BLaER1 (cell line): ENCODE measurements around the gene MUC12.
"Not testable (repeated sequence)": the region's sequence is repeated elsewhere in the genome, so short reads cannot be mapped to it uniquely, and the experiment has no call there.

Experiments used
- H3K27ac ChIP-seq: shearing (Covaris generic); formaldehyde crosslinking; 2 replicates; pipeline ENCODE4 v1.8.1; 2022
- H3K27me3 ChIP-seq: shearing (Covaris generic); formaldehyde crosslinking; 2 replicates; pipeline ENCODE4 v1.8.1; 2022
- H3K36me3 ChIP-seq: shearing (Covaris generic); formaldehyde crosslinking; 2 replicates; pipeline ENCODE4 v1.8.1; 2022
- H3K4me1 ChIP-seq: shearing (Covaris generic); formaldehyde crosslinking; 2 replicates; pipeline ENCODE4 v1.8.1; 2022
- H3K4me2 ChIP-seq: shearing (Covaris generic); formaldehyde crosslinking; 2 replicates; pipeline ENCODE4 v1.8.1; 2022
- H3K4me3 ChIP-seq: shearing (Covaris generic); formaldehyde crosslinking; 2 replicates; pipeline ENCODE4 v1.8.1; 2022
- H3K9ac ChIP-seq: shearing (Covaris generic); formaldehyde crosslinking; 2 replicates; pipeline ENCODE4 v1.8.1; 2022
- H3K9me3 ChIP-seq: shearing (Covaris generic); formaldehyde crosslinking; 2 replicates; pipeline ENCODE4 v1.8.1; 2022
- H4K20me1 ChIP-seq: shearing (Covaris generic); formaldehyde crosslinking; 2 replicates; pipeline ENCODE4 v1.8.1; 2022
- Cebpa-rat ChIP-seq: shearing (Covaris generic); IDR thresholded peaks from 2 replicates; pipeline ENCODE4 v1.8.1; 2022

The MUC12 gene, protein sequence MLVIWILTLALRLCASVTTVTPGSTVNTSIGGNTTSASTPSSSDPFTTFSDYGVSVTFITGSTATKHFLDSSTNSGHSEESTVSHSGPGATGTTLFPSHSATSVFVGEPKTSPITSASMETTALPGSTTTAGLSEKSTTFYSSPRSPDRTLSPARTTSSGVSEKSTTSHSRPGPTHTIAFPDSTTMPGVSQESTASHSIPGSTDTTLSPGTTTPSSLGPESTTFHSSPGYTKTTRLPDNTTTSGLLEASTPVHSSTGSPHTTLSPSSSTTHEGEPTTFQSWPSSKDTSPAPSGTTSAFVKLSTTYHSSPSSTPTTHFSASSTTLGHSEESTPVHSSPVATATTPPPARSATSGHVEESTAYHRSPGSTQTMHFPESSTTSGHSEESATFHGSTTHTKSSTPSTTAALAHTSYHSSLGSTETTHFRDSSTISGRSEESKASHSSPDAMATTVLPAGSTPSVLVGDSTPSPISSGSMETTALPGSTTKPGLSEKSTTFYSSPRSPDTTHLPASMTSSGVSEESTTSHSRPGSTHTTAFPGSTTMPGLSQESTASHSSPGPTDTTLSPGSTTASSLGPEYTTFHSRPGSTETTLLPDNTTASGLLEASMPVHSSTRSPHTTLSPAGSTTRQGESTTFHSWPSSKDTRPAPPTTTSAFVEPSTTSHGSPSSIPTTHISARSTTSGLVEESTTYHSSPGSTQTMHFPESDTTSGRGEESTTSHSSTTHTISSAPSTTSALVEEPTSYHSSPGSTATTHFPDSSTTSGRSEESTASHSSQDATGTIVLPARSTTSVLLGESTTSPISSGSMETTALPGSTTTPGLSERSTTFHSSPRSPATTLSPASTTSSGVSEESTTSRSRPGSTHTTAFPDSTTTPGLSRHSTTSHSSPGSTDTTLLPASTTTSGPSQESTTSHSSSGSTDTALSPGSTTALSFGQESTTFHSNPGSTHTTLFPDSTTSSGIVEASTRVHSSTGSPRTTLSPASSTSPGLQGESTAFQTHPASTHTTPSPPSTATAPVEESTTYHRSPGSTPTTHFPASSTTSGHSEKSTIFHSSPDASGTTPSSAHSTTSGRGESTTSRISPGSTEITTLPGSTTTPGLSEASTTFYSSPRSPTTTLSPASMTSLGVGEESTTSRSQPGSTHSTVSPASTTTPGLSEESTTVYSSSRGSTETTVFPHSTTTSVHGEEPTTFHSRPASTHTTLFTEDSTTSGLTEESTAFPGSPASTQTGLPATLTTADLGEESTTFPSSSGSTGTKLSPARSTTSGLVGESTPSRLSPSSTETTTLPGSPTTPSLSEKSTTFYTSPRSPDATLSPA (N-terminal part only)

DNA sequence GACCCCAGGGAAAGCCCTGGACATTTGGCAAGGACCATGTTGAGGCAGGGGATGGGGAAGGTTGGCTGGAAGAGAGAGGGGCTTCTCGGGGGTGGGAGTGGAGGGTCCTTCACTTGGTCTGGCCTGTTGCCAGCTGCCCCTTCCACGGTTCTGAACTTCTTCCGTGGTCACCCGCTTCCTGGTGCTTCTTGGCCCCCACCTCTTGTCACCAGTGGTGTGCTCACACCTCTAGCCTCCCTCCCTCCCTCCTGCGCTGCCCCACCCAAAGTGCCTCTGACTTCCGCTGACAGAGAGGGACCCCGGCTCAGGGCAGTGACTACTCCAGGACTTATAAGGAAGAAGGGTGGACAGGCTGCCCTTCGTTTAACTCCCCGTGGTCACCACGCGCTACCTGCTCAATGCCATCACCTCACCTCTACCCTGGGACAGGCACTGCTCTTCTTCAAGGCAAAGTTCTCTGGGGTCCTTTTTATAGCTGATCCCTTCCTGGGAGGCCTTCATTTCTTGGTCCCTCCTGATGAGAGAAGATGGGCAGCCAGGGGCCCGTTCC, at the start of gene MUC12:
TSS of gene MUC12 (plus strand) at position 500 of the 550 bp plus-strand sequence. CDS start 58 bp downstream, outside the sequence.
- H3K36me3 ChIP-seq: no peaks in the 10 kb centered on the region
- peaks cover 44% of the 10 kb centered on the region for H3K27me3 ChIP-seq
- H3K4me1 ChIP-seq: peaks cover 5% of the 10 kb centered on the region; the same call in 1 of the 2 replicates
- no peak within 1 kb of the TSS for H3K9ac ChIP-seq
- no peaks in the 10 kb centered on the region for H4K20me1 ChIP-seq
- H3K4me2 ChIP-seq: no peak within 1 kb of the TSS
- TF ChIP-seq Cebpa-rat: no peak
- peaks cover 6% of the 10 kb centered on the region for H3K9me3 ChIP-seq
- no peak within 1 kb of the TSS for H3K4me3 ChIP-seq
- no peak within 1 kb of the TSS for H3K27ac ChIP-seq

DNA sequence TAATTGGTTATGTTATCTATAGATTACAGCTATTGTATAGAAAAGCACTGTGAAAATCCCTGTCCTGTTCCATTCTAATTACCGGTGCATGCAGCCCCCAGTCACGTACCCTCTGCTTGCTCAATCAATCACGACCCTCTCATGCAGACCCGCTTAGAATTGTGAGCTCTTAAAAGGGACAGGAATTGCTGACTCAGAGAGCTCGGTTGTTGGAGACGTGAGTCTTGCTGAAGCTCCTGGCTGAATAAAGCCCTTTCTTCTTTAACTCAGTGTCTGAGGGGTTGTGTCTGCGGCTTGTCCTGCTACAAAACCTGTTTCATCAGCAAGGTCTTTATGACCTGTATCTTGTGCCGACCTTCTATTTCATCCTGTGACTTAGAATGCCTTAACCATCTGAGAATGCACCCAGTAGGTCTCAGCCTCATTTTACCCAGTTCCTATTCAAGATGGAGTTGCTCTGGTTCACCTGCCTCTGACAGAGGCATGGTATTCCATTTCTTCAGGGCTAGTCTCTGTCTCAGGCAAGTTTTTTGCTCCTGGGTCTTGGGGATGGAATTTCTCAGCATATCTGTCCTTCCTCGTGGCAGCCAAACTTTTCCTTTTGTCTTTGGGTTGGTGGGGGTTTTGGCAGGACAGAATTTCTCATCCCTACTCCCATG, 49.5 kb upstream of the MUC12 start:
- H3K4me3 ChIP-seq, H3K9me3 ChIP-seq, H3K27ac ChIP-seq, H3K36me3 ChIP-seq, H3K9ac ChIP-seq, H3K27me3 ChIP-seq, H3K4me1 ChIP-seq, H4K20me1 ChIP-seq, H3K4me2 ChIP-seq: not testable (repeated sequence)

DNA sequence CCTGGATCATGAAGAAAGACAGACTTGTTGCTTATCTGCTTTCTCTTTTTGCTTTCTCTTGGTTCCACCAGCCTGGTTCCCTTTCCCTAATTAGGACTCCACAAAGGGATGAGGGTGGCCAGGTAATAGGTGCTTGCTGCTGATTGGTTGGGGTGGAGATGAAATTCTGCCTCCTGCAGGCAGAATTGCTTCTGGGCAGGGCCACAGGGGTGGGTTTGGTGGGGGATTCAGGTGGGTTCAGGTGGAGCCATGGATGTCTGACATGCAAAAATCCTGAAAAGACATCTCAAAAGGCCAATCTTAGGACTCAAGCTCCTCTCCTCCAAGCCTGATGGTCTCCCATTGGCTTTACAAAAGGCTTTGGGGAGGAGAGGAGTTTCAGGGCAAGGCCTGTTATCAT, 48.3 kb upstream of the MUC12 start:
- Histone ChIP-seq H3K4me1 (no peaks in the 10 kb centered on the region), H3K27me3 (no peaks in the 10 kb centered on the region; the same call in 1 of the 2 replicates), H4K20me1 (no peaks in the 10 kb centered on the region), H3K27ac (no peak overlapping the region), H3K4me3 (no peak overlapping the region), H3K4me2 (no peak overlapping the region), H3K36me3 (no peaks in the 10 kb centered on the region), H3K9me3 (no peaks in the 10 kb centered on the region), H3K9ac (no peak overlapping the region)
- TF ChIP-seq Cebpa-rat: no peak

DNA sequence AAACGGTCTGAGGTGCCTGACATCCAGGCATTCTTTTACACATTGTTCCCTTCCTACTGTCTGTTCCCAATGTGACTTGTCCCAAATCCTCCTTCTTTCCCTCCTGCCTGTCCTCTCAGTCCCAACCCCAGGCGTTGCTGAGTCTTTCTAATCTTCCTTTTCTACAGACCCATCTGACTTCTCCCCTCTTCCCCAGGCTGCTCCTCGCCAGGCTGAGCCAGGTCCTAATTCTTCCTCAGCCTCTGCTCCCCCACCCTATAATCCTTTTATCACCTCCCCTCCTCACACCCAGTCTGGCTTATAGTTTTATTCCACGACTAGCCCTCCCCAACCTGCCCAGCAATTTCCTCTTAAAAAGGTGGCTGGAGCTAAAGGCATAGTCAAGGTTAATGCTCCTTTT, 45.7 kb upstream of the MUC12 start:
- not testable (repeated sequence) for H3K9ac ChIP-seq, H3K4me2 ChIP-seq, H3K36me3 ChIP-seq, H3K27ac ChIP-seq, H3K9me3 ChIP-seq, H3K27me3 ChIP-seq, H4K20me1 ChIP-seq, H3K4me3 ChIP-seq, H3K4me1 ChIP-seq

DNA sequence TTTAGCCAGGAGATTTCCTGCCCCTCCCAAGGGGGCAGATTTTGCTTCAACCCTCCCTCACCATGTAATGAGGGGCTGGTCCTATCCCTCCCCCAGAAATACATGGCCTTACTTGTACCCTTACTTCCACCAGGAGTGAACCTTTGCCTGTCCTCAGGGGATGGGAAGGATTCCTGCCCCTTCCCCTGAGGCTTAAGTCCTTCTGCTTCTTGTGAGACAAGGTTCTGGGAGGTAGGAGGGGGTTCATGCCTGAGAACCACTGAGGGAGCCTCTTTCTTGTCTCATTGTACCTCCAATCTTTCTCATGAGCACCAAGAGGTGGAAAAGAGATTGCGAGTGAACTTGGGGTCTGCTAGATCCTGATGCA, 39.6 kb upstream of the MUC12 start:
- H3K4me1 ChIP-seq: peaks cover 7% of the 10 kb centered on the region; the same call in 1 of the 2 replicates
- no peak for TF ChIP-seq Cebpa-rat
- no peak overlapping the region for H3K27ac ChIP-seq
- H3K9ac ChIP-seq: no peak overlapping the region
- no peaks in the 10 kb centered on the region for H4K20me1 ChIP-seq
- H3K4me3 ChIP-seq: no peak overlapping the region
- H3K27me3 ChIP-seq: no peaks in the 10 kb centered on the region
- no peak overlapping the region for H3K4me2 ChIP-seq
- peaks cover 13% of the 10 kb centered on the region; the same call in 1 of the 2 replicates for H3K9me3 ChIP-seq
- no peaks in the 10 kb centered on the region for H3K36me3 ChIP-seq

DNA sequence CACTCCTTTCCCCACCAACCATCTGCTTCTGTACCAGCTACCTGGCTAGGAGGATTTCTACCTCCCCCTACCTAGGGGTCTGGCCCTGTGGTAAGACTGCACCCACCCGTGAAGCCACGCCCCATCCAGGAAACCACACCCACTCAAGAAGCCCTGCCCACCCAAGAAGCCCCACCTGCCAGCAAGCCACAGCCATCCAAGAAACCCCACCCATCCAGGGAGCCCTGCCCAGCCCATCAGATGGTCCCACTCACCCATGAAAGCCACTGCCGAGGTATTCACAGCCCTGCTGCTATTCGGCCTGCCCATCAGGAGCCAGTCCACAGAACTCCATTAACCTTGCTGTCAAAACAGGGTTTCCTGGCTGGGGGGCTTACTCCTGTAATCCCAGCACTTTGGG, 35.6 kb upstream of the MUC12 start:
- Histone ChIP-seq H3K4me1 (peaks cover 7% of the 10 kb centered on the region; the same call in 1 of the 2 replicates), H3K36me3 (no peaks in the 10 kb centered on the region), H3K9ac (no peak overlapping the region), H3K27me3 (no peaks in the 10 kb centered on the region), H4K20me1 (no peaks in the 10 kb centered on the region), H3K27ac (no peak overlapping the region), H3K4me2 (no peak overlapping the region), H3K4me3 (no peak overlapping the region), H3K9me3 (peaks cover 13% of the 10 kb centered on the region; the same call in 1 of the 2 replicates)
- no peak for TF ChIP-seq Cebpa-rat

DNA sequence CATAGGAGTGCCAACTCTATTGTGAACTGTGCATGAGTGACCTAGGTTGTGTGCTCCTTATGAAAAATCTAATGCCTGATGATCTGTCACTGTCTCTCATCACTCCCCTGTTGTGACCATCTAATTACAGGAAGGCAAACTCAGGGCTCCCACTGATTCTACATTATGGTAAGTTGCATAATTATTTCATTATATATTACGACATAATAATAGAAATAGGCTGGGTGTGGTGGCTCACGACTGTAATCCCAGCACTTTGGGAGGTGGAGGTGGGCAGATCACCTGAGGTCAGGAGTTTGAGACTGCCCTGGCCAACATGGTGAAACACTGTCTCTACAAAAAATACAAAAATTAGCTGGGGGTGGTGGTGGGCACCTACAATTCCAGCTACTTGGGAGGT, 34.0 kb upstream of the MUC12 start:
- not testable (repeated sequence) for H3K27ac ChIP-seq, H3K4me1 ChIP-seq, H3K4me2 ChIP-seq, H3K36me3 ChIP-seq, H3K4me3 ChIP-seq, H3K27me3 ChIP-seq, H3K9ac ChIP-seq, H4K20me1 ChIP-seq
- H3K9me3 ChIP-seq: peaks cover 25% of the 10 kb centered on the region

DNA sequence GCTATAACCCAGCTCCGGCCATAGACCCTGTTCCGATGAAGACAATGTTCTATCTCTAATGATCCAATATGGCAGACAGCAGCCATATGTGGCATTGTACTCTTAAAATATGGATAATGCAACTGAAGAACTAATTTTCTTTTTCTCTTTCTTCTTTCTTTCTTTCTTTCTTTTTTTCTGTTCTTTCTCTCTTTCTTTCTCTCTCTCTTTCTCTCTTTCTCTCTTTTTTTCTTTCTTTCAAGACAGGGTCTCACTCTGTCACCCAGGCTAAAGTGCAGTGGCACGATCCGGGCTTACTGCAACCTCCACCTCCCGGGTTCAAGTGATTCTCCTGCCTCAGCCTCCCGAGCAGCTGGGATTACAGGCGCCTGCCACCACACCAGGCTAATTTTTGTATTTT, 33.2 kb upstream of the MUC12 start:
- H4K20me1 ChIP-seq, H3K27ac ChIP-seq, H3K9ac ChIP-seq, H3K4me2 ChIP-seq, H3K4me1 ChIP-seq, H3K27me3 ChIP-seq, H3K36me3 ChIP-seq, H3K4me3 ChIP-seq: not testable (repeated sequence)
- H3K9me3 ChIP-seq: peaks cover 25% of the 10 kb centered on the region
